Thymus (tissue), 11 donors: ENCODE results near the gene RBM15B. TPM values are rescaled to one million over a fixed set of nuclear protein-coding genes. Genes with fewer than 3 reads are reported as not detected.

ENCODE experiments used
- DNase-seq, 9 donors: peaks; one replicate each; pipeline ENCODE4 v3.0.0-alpha.2; 2013; ENCODE audit warnings: low spot score in 9 of 9, low read depth in 6 of 9, missing footprints in 1 of 9
- H3K27ac ChIP-seq, 2 donors: one replicate each; pipeline ENCODE4 v1.5.1; 2013; ENCODE audit warnings: control low read depth in 1 of 2, low read depth in 1 of 2, low read length in 1 of 2, mild to moderate bottlenecking in 1 of 2, moderate library complexity in 1 of 2
- H3K27me3 ChIP-seq, 2 donors: one replicate each; pipeline ENCODE4 v1.5.1; 2013; ENCODE audit warnings: low read length in 1 of 2; ENCODE audit not compliant: control insufficient read depth in 2 of 2, insufficient read depth in 1 of 2
- H3K36me3 ChIP-seq, 2 donors: one replicate each; pipeline ENCODE4 v1.5.1; 2013; ENCODE audit warnings: low read length in 1 of 2, mild to moderate bottlenecking in 1 of 2, moderate library complexity in 1 of 2; ENCODE audit not compliant: control insufficient read depth in 2 of 2, insufficient read depth in 2 of 2
- H3K4me1 ChIP-seq, 2 donors: one replicate each; pipeline ENCODE4 v1.5.1; 2013; ENCODE audit warnings: low read length in 2 of 2; ENCODE audit not compliant: control insufficient read depth in 2 of 2, insufficient read depth in 2 of 2
- H3K4me3 ChIP-seq, 2 donors: one replicate each; pipeline ENCODE4 v1.5.1; 2013; ENCODE audit warnings: low read length in 2 of 2, control low read depth in 1 of 2, mild to moderate bottlenecking in 1 of 2
- H3K9me3 ChIP-seq, 2 donors: one replicate each; pipeline ENCODE4 v1.5.1; 2013; ENCODE audit warnings: low read length in 1 of 2, mild to moderate bottlenecking in 1 of 2; ENCODE audit not compliant: control insufficient read depth in 2 of 2, insufficient read depth in 1 of 2
- WGBS: extraction: QIAGEN DNeasy Blood & Tissue Kit; methylation state at CpG from one replicate; pipeline ENCODE4 v1.1.7; 2013; 5-methylcytosine and 5-hydroxymethylcytosine counted together
- polyA plus RNA-seq: library from polyadenylated mRNA; stranded (reverse); fragments of 200-250 nt; gene quantifications from one replicate; pipeline ENCODE4 v1.2.3, GENCODE V29; 2013
- total RNA-seq: library from RNA; stranded (reverse); fragments of 120-200 nt; gene quantifications from one replicate; pipeline ENCODE4 v1.2.4, GENCODE V29; 2013
- donor health status: healthy.

Gene RBM15B
- total and polyA plus RNA-seq, 2 donors: 13.0 to 17.7 TPM

- Histone ChIP-seq H3K27ac (no peak overlapping the region), H3K36me3 (peaks cover 68 to 75% of the 10 kb centered on the region in 2 donors), H3K4me3 (no peak overlapping the region), H3K27me3 (no peaks in the 10 kb centered on the region), H3K9me3 (peaks cover 2 to 13% of the 10 kb centered on the region in 2 donors), H3K4me1 (peaks cover 19 to 20% of the 10 kb centered on the region in 2 donors)
- no peak for DNase-seq
- WGBS: 90% methylated on average over 12 of the region's 12 CpGs
Observed at GRCh38 chr3:51395493-51396213, 4.6 kb downstream of the RBM15B start.

DNA sequence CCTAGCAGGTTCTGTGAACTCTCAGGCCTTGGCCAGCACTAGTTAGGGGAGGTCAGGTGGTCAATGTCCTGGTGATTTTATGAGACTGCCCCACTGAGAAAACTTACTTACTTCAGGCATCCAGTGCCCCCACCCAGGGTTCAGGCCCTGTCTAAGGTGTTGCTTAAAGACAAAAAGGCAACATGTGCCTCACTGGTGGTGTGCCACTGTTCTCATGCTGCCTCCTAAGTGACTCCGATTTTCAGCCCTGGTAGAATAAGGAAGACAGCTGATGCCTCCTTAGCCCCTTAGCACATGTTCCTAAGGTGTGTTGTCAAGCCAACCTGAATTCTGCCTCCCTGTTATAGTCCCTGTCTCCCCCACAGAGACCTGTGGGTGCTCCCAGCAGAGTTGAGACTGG lies 5.3 kb downstream of the RBM15B start:
- Histone ChIP-seq H3K4me1 (peaks cover 16 to 19% of the 10 kb centered on the region in 2 donors), H3K9me3 (peaks cover 2 to 12% of the 10 kb centered on the region in 2 donors), H3K4me3 (no peak overlapping the region), H3K27ac (no peak overlapping the region), H3K27me3 (no peaks in the 10 kb centered on the region), H3K36me3 (peaks cover 69 to 79% of the 10 kb centered on the region in 2 donors)
- 100% methylated on average over 1 of the region's 1 CpG for WGBS
- no peak for DNase-seq

GRCh38 chr3:51397392-51397791 lies 6.3 kb downstream of the RBM15B start:
- Histone ChIP-seq H3K4me1 (peaks cover 13% of the 10 kb centered on the region in 2 donors), H3K9me3 (peaks cover 2 to 10% of the 10 kb centered on the region in 2 donors), H3K27ac (no peak overlapping the region), H3K36me3 (peaks cover 69 to 85% of the 10 kb centered on the region in 2 donors), H3K4me3 (no peak overlapping the region), H3K27me3 (no peaks in the 10 kb centered on the region)
- no peak for DNase-seq
- 95% methylated on average over 5 of the region's 5 CpGs for WGBS

DNA sequence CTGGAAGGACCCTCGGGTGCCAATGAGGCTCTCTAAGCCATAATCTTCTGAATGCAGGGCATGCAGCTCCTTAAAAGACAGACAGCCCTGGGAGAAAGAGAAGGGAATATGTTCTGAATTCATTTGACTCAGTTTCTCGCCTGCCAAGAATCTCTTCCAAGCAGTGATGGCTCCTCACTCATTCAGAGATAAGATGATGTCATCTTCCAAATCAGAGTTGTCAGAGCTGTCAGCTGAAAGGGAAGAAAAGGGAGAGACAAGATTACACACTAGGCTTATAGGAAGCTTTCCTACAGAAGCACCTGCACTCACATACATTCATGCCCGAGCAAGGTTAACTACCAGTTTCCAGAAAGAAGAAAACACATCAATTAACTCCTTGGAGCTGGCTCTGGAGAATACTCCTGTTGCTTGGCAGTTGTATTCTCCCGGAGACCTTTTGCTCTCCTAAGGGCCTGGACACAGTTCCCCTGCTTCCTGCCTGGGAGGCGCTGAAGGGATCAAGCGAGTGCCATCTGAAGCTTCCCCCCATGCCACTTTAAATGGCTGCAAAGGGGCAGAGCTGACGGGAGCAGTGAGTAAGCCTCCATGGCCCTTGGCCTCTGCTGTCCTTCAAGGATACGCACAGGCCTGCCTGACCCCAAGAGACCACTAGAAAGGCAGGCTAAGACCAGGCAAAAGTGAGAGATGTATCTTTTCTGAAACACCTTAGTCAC lies 7.7 kb downstream of the RBM15B start:
- H3K27me3 ChIP-seq: no peaks in the 10 kb centered on the region
- peaks cover 67 to 78% of the 10 kb centered on the region in 2 donors for H3K36me3 ChIP-seq
- no peak overlapping the region for H3K27ac ChIP-seq
- no peaks in the 10 kb centered on the region for H3K9me3 ChIP-seq
- no peak overlapping the region for H3K4me3 ChIP-seq
- DNase-seq: no peak
- WGBS: 89% methylated on average over 8 of the region's 8 CpGs
- H3K4me1 ChIP-seq: peaks cover 2% of the 10 kb centered on the region in 2 donors

- 97% methylated on average over 4 of the region's 4 CpGs for WGBS
- H3K36me3 ChIP-seq: peaks cover 58 to 64% of the 10 kb centered on the region in 2 donors
- no peaks in the 10 kb centered on the region for H3K4me1 ChIP-seq
- no peak for DNase-seq
- no peak overlapping the region for H3K27ac ChIP-seq
- H3K9me3 ChIP-seq: no peaks in the 10 kb centered on the region
- H3K4me3 ChIP-seq: no peak overlapping the region
- no peaks in the 10 kb centered on the region for H3K27me3 ChIP-seq
Observed at GRCh38 chr3:51400166-51400565, 9.1 kb downstream of the RBM15B start.

DNA sequence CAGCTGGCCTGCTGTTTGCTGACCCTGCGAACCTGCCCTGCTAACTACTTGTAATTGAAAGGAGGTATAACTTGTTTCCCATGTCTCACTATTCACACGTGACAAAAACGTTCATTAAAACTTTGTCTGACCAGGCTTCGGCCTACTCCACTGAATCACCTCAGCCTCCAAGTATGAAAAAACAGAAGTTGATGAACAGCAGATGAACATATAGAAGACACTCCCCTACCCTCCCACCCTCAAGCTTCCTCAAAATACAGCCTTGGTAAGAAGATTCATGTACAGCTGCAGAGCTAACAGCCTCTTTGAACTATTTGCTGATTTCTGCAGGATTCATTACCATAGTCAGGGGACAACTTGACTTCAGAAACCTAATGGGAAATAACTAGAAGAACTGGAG lies 10.7 kb downstream of the RBM15B start:
- Histone ChIP-seq H3K4me3 (no peak overlapping the region), H3K9me3 (no peaks in the 10 kb centered on the region), H3K27me3 (no peaks in the 10 kb centered on the region), H3K27ac (no peak overlapping the region), H3K36me3 (peaks cover 46 to 49% of the 10 kb centered on the region in 2 donors), H3K4me1 (no peaks in the 10 kb centered on the region)
- 93% methylated on average over 4 of the region's 4 CpGs for WGBS
- no peak for DNase-seq

DNA sequence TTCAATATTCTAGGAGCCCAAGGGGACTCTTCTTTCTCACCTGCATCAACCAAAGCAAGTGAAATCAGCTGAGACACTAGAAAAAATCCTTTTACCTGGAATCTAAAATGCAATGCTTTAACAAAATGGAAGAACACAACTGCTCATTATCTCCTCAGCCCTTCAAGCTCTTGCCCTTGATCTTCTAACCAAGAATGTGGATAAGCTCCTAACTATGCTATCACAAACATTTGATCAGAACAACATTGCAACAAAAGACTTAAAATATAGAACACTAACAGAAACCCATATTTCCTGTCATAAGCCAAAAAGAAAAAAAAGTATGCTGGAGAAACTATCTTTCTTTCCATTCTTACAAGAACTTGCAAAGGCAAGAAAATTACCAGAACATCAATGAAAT lies 12.6 kb downstream of the RBM15B start:
- Histone ChIP-seq H3K36me3 (peaks cover 36 to 39% of the 10 kb centered on the region in 2 donors), H3K9me3 (no peaks in the 10 kb centered on the region), H3K27me3 (no peaks in the 10 kb centered on the region), H3K4me1 (no peaks in the 10 kb centered on the region), H3K4me3 (no peak overlapping the region), H3K27ac (peak overlapping the region; percentile 45 to 56)
- DNase-seq: no peak

DNA sequence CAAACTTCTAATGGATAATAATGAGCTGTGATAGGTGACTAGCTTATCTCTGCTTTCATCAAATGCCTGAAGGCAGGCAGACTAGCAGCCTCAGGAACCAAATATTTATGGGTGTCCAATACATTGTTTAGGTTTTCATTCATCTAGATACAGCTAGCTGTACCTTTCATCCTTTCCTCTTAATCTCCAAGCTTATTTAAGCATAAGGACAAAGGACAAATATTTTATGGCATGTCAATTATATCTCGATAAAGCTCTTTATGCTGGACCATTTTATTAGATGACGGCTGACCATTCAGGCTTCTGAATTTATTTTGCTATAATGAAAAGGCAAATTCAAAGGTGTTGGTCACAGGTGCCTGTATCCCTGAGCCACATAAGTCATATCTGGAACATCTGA lies 16.9 kb downstream of the RBM15B start:
- Histone ChIP-seq H3K4me3 (no peak overlapping the region), H3K27ac (no peak overlapping the region), H3K4me1 (no peaks in the 10 kb centered on the region), H3K36me3 (peaks cover 33 to 34% of the 10 kb centered on the region in 2 donors), H3K27me3 (no peaks in the 10 kb centered on the region), H3K9me3 (no peaks in the 10 kb centered on the region)
- WGBS: 97% methylated on average over 2 of the region's 2 CpGs
- DNase-seq: no peak

DNA sequence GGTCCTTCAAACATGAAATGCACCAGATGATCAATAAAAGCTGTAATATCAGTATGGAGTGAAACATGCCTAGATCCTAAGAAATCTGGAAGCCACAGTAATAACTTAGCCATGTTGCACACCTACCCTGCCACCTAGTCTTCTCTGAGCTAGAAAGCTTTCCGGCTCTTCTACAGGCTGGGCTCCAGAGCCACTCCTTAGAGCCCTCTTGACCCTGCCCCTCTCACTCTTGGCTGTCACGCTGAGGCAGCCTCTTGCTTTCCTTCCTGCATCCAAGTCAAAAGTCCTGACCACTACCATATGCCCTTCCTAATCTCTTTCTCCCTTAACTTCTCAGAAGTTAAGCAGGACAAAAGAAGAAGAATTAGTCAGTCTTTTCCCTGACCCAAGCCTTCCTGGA lies 17.7 kb downstream of the RBM15B start:
- H3K27ac ChIP-seq: no peak overlapping the region
- no peaks in the 10 kb centered on the region for H3K9me3 ChIP-seq
- no peaks in the 10 kb centered on the region for H3K4me1 ChIP-seq
- 98% methylated on average over 2 of the region's 2 CpGs for WGBS
- DNase-seq: no peak
- peaks cover 27 to 39% of the 10 kb centered on the region in 2 donors for H3K36me3 ChIP-seq
- no peak overlapping the region for H3K4me3 ChIP-seq
- no peaks in the 10 kb centered on the region for H3K27me3 ChIP-seq
